Esophagus muscularis mucosa (tissue), 4 donors: ENCODE results near the gene NOD1. TPM values are rescaled to one million over a fixed set of nuclear protein-coding genes. Genes with fewer than 3 reads are reported as not detected.

Source experiments
- DNase-seq: peaks from one replicate; pipeline ENCODE4 v3.0.0-alpha.2; 2017; ENCODE audit errors: extremely low spot score
- H3K27ac ChIP-seq, 4 donors: fragments of 200-600 bp; sonication (generic); replicated peaks in 1 of 4; 1 replicate in 3 of 4; 2 replicates in 1 of 4; pipeline ENCODE4 v1.5.1; 2016 to 2019; ENCODE audit warnings: mild to moderate bottlenecking in 1 of 4
- H3K27me3 ChIP-seq, 4 donors: fragments of 200-600 bp; sonication (generic); one replicate each; pipeline versions ENCODE4 v1.5.1 to v1.6.0; 2016 to 2019
- H3K36me3 ChIP-seq, 4 donors: fragments of 200-600 bp; sonication (generic); one replicate each; pipeline ENCODE4 v1.5.1; 2016 to 2019
- H3K4me1 ChIP-seq, 4 donors: fragments of 200-600 bp; sonication (generic); one replicate each; pipeline ENCODE4 v1.5.1; 2016 to 2019
- H3K4me3 ChIP-seq, 4 donors: fragments of 200-600 bp; sonication (generic); 1 replicate in 2 of 4; 2 replicates in 2 of 4; pipeline ENCODE4 v1.5.1; 2016 to 2019; ENCODE audit warnings: mild to moderate bottlenecking in 4 of 4, moderate library complexity in 1 of 4
- H3K9me3 ChIP-seq, 4 donors: fragments of 200-600 bp; sonication (generic); 1 replicate in 3 of 4; 2 replicates in 1 of 4; pipeline ENCODE4 v1.5.1; 2016 to 2019
- CTCF ChIP-seq, 3 experiments: fragments of 200-600 bp in 2 of 3; fragments of 450-650 bp in 1 of 3; sonication (generic) in 2 of 3; IDR thresholded peaks; one replicate each; pipeline ENCODE4 v1.5.1; 2017 to 2019; ENCODE audit warnings: antibody characterized with exemption in 3 of 3, mild to moderate bottlenecking in 2 of 3, moderate library complexity in 1 of 3
- EP300 ChIP-seq: sonication (generic); formaldehyde crosslinking; IDR thresholded peaks from one replicate; pipeline ENCODE4 v1.6.1; 2017; ENCODE audit warnings: antibody characterized with exemption
- POLR2A ChIP-seq: fragments of 450-650 bp; IDR thresholded peaks from one replicate; pipeline ENCODE4 v1.6.1; 2017; ENCODE audit warnings: antibody characterized with exemption, moderate library complexity, mild to moderate bottlenecking, low read depth
- POLR2AphosphoS5 ChIP-seq, 2 donors: sonication (generic); formaldehyde crosslinking; IDR thresholded peaks; one replicate each; pipeline ENCODE4 v1.6.1; 2017; ENCODE audit warnings: antibody characterized with exemption in 2 of 2
- WGBS: methylation state at CpG from one replicate; pipeline ENCODE4 v1.1.5; 2018; 5-methylcytosine and 5-hydroxymethylcytosine counted together
- intact Hi-C: fragments of 100-400 bp; cut with DNase I; formaldehyde crosslinking; loops from one replicate; pipeline ENCODE4 v1.15.1; 2023
- total RNA-seq, 4 donors: library from RNA; depleted of rRNA; stranded (reverse); fragments of >200 nt; gene quantifications; one replicate each; pipeline versions ENCODE4 v1.1.0 to v1.2.1, GENCODE V29; 2016

NOD1 gene
- total RNA-seq, 4 donors from 2014 or later, result 11.6 to 22.0 (median 13.0) TPM

- H3K27me3 ChIP-seq, result no peaks in the 10 kb centered on the region
- peaks cover 0 to 7% (median 4%) of the 10 kb centered on the region in 4 donors for H3K4me1 ChIP-seq
- intact Hi-C loops, result no loop called here
- H3K9me3 ChIP-seq, result no peaks in the 10 kb centered on the region
- no peak overlapping the region for H3K27ac ChIP-seq
- peaks cover 0 to 5% (median 2%) of the 10 kb centered on the region in 4 donors for H3K36me3 ChIP-seq
- no peak for TF ChIP-seq EP300
- TF ChIP-seq CTCF (IDR thresholded peaks at IDR 0.05), result no peak
- no peak for TF ChIP-seq POLR2AphosphoS5 (IDR thresholded peaks at IDR 0.05)
- TF ChIP-seq POLR2A, result no peak
- no peak for DNase-seq
- H3K4me3 ChIP-seq, result no peak overlapping the region
- 81% methylated on average over 2 of the region's 2 CpGs for WGBS
Measured at GRCh38 chr7:30524545-30524944, 46.0 kb upstream of the NOD1 start.

- intact Hi-C loops, result no loop called here
- Histone ChIP-seq H3K4me1 (peaks cover 0 to 7% (median 4%) of the 10 kb centered on the region in 4 donors), H3K36me3 (peaks cover 0 to 5% (median 2%) of the 10 kb centered on the region in 4 donors), H3K9me3 (no peaks in the 10 kb centered on the region), H3K4me3 (no peak overlapping the region), H3K27me3 (no peaks in the 10 kb centered on the region), H3K27ac (no peak overlapping the region)
- no peak for DNase-seq
- TF ChIP-seq CTCF (IDR thresholded peaks at IDR 0.05) (no peak), POLR2A (no peak), EP300 (no peak), POLR2AphosphoS5 (IDR thresholded peaks at IDR 0.05) (no peak)
- WGBS, result 96% methylated on average over 2 of the region's 2 CpGs
Measured at GRCh38 chr7:30523466-30523865, 44.9 kb upstream of the NOD1 start.

GRCh38 chr7:30522159-30522558 is 43.6 kb upstream of the NOD1 start:
- no peak overlapping the region for H3K27ac ChIP-seq
- intact Hi-C loops, result no loop called here
- WGBS, result 91% methylated on average over 3 of the region's 3 CpGs
- H3K27me3 ChIP-seq, result no peaks in the 10 kb centered on the region
- peaks cover 0 to 7% (median 4%) of the 10 kb centered on the region in 4 donors for H3K4me1 ChIP-seq
- H3K4me3 ChIP-seq, result no peak overlapping the region
- no peak for TF ChIP-seq EP300
- DNase-seq, result no peak
- H3K36me3 ChIP-seq, result peaks cover 0 to 5% (median under 1%) of the 10 kb centered on the region in 4 donors
- no peaks in the 10 kb centered on the region for H3K9me3 ChIP-seq

DNA sequence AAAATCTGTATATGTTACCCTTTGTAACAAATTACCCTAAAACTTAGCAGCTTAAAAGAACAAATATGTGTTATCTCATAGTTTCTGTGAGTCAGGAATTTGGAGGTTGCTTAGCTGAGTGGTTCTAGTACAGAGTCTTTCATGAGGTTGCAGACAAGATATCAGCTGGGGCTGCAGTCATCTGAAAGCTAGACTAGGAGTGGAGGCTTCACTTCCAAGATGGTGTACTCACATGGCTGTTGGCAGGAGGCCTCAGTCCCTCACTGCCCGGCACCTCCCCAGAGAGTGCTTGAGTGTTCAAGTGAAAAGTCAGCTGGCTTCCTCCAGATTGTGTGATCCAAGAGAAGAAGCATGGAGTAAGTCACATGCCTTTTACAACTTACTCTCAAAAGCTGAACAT is 42.9 kb upstream of the NOD1 start:
- no peak for TF ChIP-seq POLR2A
- TF ChIP-seq CTCF (IDR thresholded peaks at IDR 0.05), result no peak
- TF ChIP-seq EP300, result no peak
- peak in 1 of 2 donors; percentile 18 for TF ChIP-seq POLR2AphosphoS5 (IDR thresholded peaks at IDR 0.05)
- intact Hi-C loops, result no loop called here
- Histone ChIP-seq H3K4me1 (peaks cover 0 to 7% (median 4%) of the 10 kb centered on the region in 4 donors), H3K36me3 (peaks cover 0 to 5% (median 0%) of the 10 kb centered on the region in 4 donors), H3K27me3 (no peaks in the 10 kb centered on the region), H3K4me3 (no peak overlapping the region), H3K27ac (peak overlapping the region in 2 of 4 donors; percentile 18 to 27), H3K9me3 (no peaks in the 10 kb centered on the region)
- WGBS, result 57% methylated on average over 1 of the region's 1 CpG
- DNase-seq, result no peak

GRCh38 chr7:30519122-30519521 is 40.5 kb upstream of the NOD1 start:
- Histone ChIP-seq H3K27ac (no peak overlapping the region), H3K4me3 (no peak overlapping the region), H3K4me1 (peaks cover 0 to 7% (median 4%) of the 10 kb centered on the region in 4 donors), H3K27me3 (no peaks in the 10 kb centered on the region), H3K36me3 (peaks cover 0 to 5% (median 0%) of the 10 kb centered on the region in 4 donors), H3K9me3 (no peaks in the 10 kb centered on the region)
- 98% methylated on average over 3 of the region's 3 CpGs for WGBS
- intact Hi-C loops, result no loop called here
- no peak for TF ChIP-seq EP300
- TF ChIP-seq POLR2A, result no peak
- TF ChIP-seq CTCF (IDR thresholded peaks at IDR 0.05), result no peak
- no peak for TF ChIP-seq POLR2AphosphoS5 (IDR thresholded peaks at IDR 0.05)
- no peak for DNase-seq
